IMR-90 (cell line): ENCODE measurements around the gene GBE1. TPM values are rescaled to one million over a fixed set of nuclear protein-coding genes. Genes with fewer than 3 reads are reported as not detected.

Source experiments
- ATAC-seq: fragments of 200-7000 bp; cut with Tn5 transposase; 2 replicates; pipeline ENCODE4 v1.9.1; 2020; ENCODE audit warnings: low read depth, mild to moderate bottlenecking, moderate library complexity
- BruUV-seq: library from RNA; stranded (reverse); fragments of 400-500 nt; replicated peaks from 2 replicates; lab custom pipeline; 2021; lab: Mats Ljungman, UMichigan
- CTCF ChIA-PET: fragments of 300-600 bp; formaldehyde crosslinking; extraction: SDS; loops from one replicate; lab custom pipeline; 2021; ENCODE audit warnings: antibody characterized with exemption; lab: Yijun Ruan, JAX
- POLR2A ChIA-PET: fragments of 300-600 bp; sonication (Branson Sonifier 250); formaldehyde crosslinking; loops from one replicate; lab custom pipeline; 2022; ENCODE audit warnings: antibody characterized with exemption; ENCODE audit not compliant: unreplicated experiment; lab: Charles Lee
- DNase-seq: peaks from one replicate; pipeline ENCODE4 v3.0.0; 2013
- H2AFZ ChIP-seq: replicated peaks from 2 replicates; pipeline ENCODE3; 2013; ENCODE audit warnings: low read length, mild to moderate bottlenecking; ENCODE audit not compliant: poor library complexity
- H2AK5ac ChIP-seq: 2 replicates; pipeline ENCODE4 v1.6.1; 2013; ENCODE audit warnings: low read depth, low read length, inconsistent platforms
- H2AK9ac ChIP-seq: replicated peaks from 2 replicates; pipeline ENCODE3; 2013; ENCODE audit warnings: mild to moderate bottlenecking, low read depth, low read length, moderate library complexity; ENCODE audit not compliant: poor library complexity
- H2BK120ac ChIP-seq: 2 replicates; pipeline ENCODE4 v1.6.1; 2013; ENCODE audit warnings: low read depth, low read length, inconsistent platforms
- H2BK15ac ChIP-seq: 3 replicates; pipeline ENCODE4 v1.6.1; 2013; ENCODE audit warnings: low read depth, low read length, inconsistent platforms
- H2BK20ac ChIP-seq: 2 replicates; pipeline ENCODE4 v1.6.1; 2013; ENCODE audit warnings: low read depth, mild to moderate bottlenecking, inconsistent platforms, low read length, moderate library complexity
- H2BK5ac ChIP-seq: 2 replicates; pipeline ENCODE4 v1.6.1; 2013; ENCODE audit warnings: mild to moderate bottlenecking, low read depth, low read length, inconsistent platforms; ENCODE audit not compliant: poor library complexity, severe bottlenecking
- H3K14ac ChIP-seq: replicated peaks from 2 replicates; pipeline ENCODE4 v1.6.1; 2013; ENCODE audit warnings: low read depth, low read length, inconsistent platforms
- H3K18ac ChIP-seq: 2 replicates; pipeline ENCODE4 v1.6.1; 2013; ENCODE audit warnings: low read depth, low read length, control low read depth
- H3K23ac ChIP-seq: 2 replicates; pipeline ENCODE4 v1.6.1; 2013; ENCODE audit warnings: low read depth, low read length, inconsistent platforms
- H3K27ac ChIP-seq: 2 replicates; pipeline ENCODE4 v1.5.1; 2013; ENCODE audit warnings: mild to moderate bottlenecking, control low read depth, low read length; ENCODE audit not compliant: insufficient read depth
- H3K27me3 ChIP-seq: 2 replicates; pipeline ENCODE4 v1.6.1; 2013; ENCODE audit warnings: low read length; ENCODE audit not compliant: control insufficient read depth, insufficient read depth
- H3K36me3 ChIP-seq: 2 replicates; pipeline ENCODE4 v1.6.1; 2013; ENCODE audit warnings: low read length, mixed read lengths; ENCODE audit not compliant: control insufficient read depth, insufficient read depth
- H3K4ac ChIP-seq: 2 replicates; pipeline ENCODE4 v1.6.1; 2013; ENCODE audit warnings: low read depth, low read length, inconsistent platforms
- H3K4me1 ChIP-seq: 2 replicates; pipeline ENCODE4 v1.6.1; 2013; ENCODE audit warnings: low read length, mixed read lengths; ENCODE audit not compliant: control insufficient read depth, insufficient read depth
- H3K4me2 ChIP-seq: 2 replicates; pipeline ENCODE4 v1.6.1; 2013; ENCODE audit warnings: low read depth, mild to moderate bottlenecking, control low read depth, low read length, moderate library complexity
- H3K4me3 ChIP-seq: 2 replicates; pipeline ENCODE4 v1.5.1; 2013; ENCODE audit warnings: low read depth, mild to moderate bottlenecking, control low read depth, low read length, moderate library complexity; ENCODE audit not compliant: insufficient read depth
- H3K56ac ChIP-seq: 2 replicates; pipeline ENCODE4 v1.6.1; 2013; ENCODE audit warnings: low read length, inconsistent platforms; ENCODE audit not compliant: insufficient read depth; ENCODE audit errors: extremely low read depth
- H3K79me1 ChIP-seq, 2 experiments: 2 replicates each; pipeline ENCODE4 v1.6.1; 2013; ENCODE audit warnings: low read length in 2 of 2, inconsistent platforms in 1 of 2, low read depth in 1 of 2
- H3K9ac ChIP-seq: 2 replicates; pipeline ENCODE4 v1.6.1; 2013; ENCODE audit warnings: low read depth, low read length, control low read depth
- H3K9me1 ChIP-seq: 2 replicates; pipeline ENCODE4 v1.6.1; 2013; ENCODE audit warnings: low read length, inconsistent platforms; ENCODE audit not compliant: insufficient read depth
- H3K9me3 ChIP-seq: 2 replicates; pipeline ENCODE4 v1.6.1; 2013; ENCODE audit warnings: low read length; ENCODE audit not compliant: control insufficient read depth, insufficient read depth
- H4K20me1 ChIP-seq: 2 replicates; pipeline ENCODE4 v1.6.1; 2013; ENCODE audit warnings: low read length, inconsistent platforms; ENCODE audit not compliant: insufficient read depth
- H4K5ac ChIP-seq: 2 replicates; pipeline ENCODE4 v1.6.1; 2013; ENCODE audit warnings: mild to moderate bottlenecking, low read depth, low read length, control low read depth
- H4K8ac ChIP-seq, 2 experiments: 2 replicates each; pipeline ENCODE4 v1.6.1; 2013; ENCODE audit warnings: low read depth in 2 of 2, low read length in 2 of 2, control low read depth in 1 of 2, inconsistent platforms in 1 of 2
- H4K91ac ChIP-seq: 2 replicates; pipeline ENCODE4 v1.6.1; 2013; ENCODE audit warnings: low read depth, low read length, inconsistent platforms; ENCODE audit not compliant: insufficient read depth
- FOS ChIP-seq: fragments of 150-350 bp; IDR thresholded peaks from 2 replicates; pipeline ENCODE4 v1.6.1; 2016; ENCODE audit warnings: low read depth, low read length
- WGBS, 2 experiments: methylation state at CpG; one replicate each; pipeline versions ENCODE4 v1.1.5 to v1.1.7; 2013; ENCODE audit warnings: missing lambda C conversion rate in 2 of 2; ENCODE audit not compliant: insufficient read length in 1 of 2; ENCODE audit errors: extremely low coverage in 2 of 2; 5-methylcytosine and 5-hydroxymethylcytosine counted together
- dilution Hi-C: fragments of 300-500 bp; cut with HindIII; formaldehyde crosslinking; loops from one replicate; pipeline ENCODE4 v1.14.3; 2018; ENCODE audit warnings: low sequenced_read_pairs; ENCODE audit not compliant: unreplicated experiment
- in situ Hi-C: fragments of 300-500 bp; cut with MboI; formaldehyde crosslinking; loops from 3 replicates; pipeline ENCODE4 v1.14.3; 2019; ENCODE audit warnings: low sequenced_read_pairs, inconsistent platforms, mixed read lengths
- intact Hi-C: fragments of 100-400 bp; cut with micrococcal nuclease; formaldehyde crosslinking; loops from 2 replicates; pipeline ENCODE4 v1.10.0; 2022
- polyA plus RNA-seq, 3 experiments: library from polyadenylated mRNA; depleted of rRNA; stranded (reverse); fragments of >200 nt; gene quantifications; 2 replicates each; pipeline ENCODE4 v1.2.3, GENCODE V29; 2012; ENCODE audit warnings: low replicate concordance in 1 of 3
- total RNA-seq: library from RNA; depleted of rRNA; stranded (reverse); fragments of >200 nt; gene quantifications from 2 replicates; pipeline ENCODE4 v1.2.3, GENCODE V29; 2012

GBE1 gene
- total and polyA plus RNA-seq, 2 of the 4 experiments (the other 2 are of a cell fraction) = 36.7 to 90.3 TPM

- dilution Hi-C loops (no loop called here), in situ Hi-C loops (no loop called here), intact Hi-C loops (no loop called here)
- no CpG with 5 or more reads among the region's 3 CpGs for WGBS, 2 experiments
- no peak overlapping the region for H2AFZ ChIP-seq
- H3K36me3 ChIP-seq = no peaks in the 10 kb centered on the region
- H3K14ac ChIP-seq = no peak overlapping the region
- DNase-seq = no peak
- ChIA-PET POLR2A (no interaction called here), CTCF (no interaction called here)
- no peak for ATAC-seq
- no peak overlapping the region for H3K27ac ChIP-seq
- BruUV-seq = no TSS peak
- H4K91ac ChIP-seq = no peak overlapping the region
- no peak overlapping the region for H3K56ac ChIP-seq
- H2BK120ac ChIP-seq = no peak overlapping the region
- no peaks in the 10 kb centered on the region for H3K9me1 ChIP-seq
- no peaks in the 10 kb centered on the region for H3K79me1 ChIP-seq
- no peak overlapping the region for H3K9ac ChIP-seq
- no peaks in the 10 kb centered on the region for H3K27me3 ChIP-seq
- no peak overlapping the region for H3K18ac ChIP-seq
- no peaks in the 10 kb centered on the region for H3K9me3 ChIP-seq
- no peaks in the 10 kb centered on the region for H3K4me1 ChIP-seq
- H2AK5ac ChIP-seq = no peak overlapping the region
- no peak for TF ChIP-seq FOS
- H4K8ac ChIP-seq = no peak overlapping the region
- H3K4ac ChIP-seq = no peak overlapping the region
- no peak overlapping the region for H4K5ac ChIP-seq
- no peak overlapping the region for H2BK20ac ChIP-seq
- no peak overlapping the region for H2BK15ac ChIP-seq
- H4K20me1 ChIP-seq = no peaks in the 10 kb centered on the region
- H2AK9ac ChIP-seq = no peak overlapping the region
- H3K4me3 ChIP-seq = no peak overlapping the region
- no peak overlapping the region for H2BK5ac ChIP-seq
- no peak overlapping the region for H3K4me2 ChIP-seq
- H3K23ac ChIP-seq = no peak overlapping the region
These were observed 293.1 kb downstream of the GBE1 start for GRCh38 chr3:81468391-81468790.
